Measurements from ENCODE around the gene CACNB3. TPM values are rescaled to one million over a fixed set of nuclear protein-coding genes. Genes with fewer than 3 reads are reported as not detected.

Gene CACNB3
- total RNA-seq, 1 donor from 2014 or later, result 2.1 TPM

DNA sequence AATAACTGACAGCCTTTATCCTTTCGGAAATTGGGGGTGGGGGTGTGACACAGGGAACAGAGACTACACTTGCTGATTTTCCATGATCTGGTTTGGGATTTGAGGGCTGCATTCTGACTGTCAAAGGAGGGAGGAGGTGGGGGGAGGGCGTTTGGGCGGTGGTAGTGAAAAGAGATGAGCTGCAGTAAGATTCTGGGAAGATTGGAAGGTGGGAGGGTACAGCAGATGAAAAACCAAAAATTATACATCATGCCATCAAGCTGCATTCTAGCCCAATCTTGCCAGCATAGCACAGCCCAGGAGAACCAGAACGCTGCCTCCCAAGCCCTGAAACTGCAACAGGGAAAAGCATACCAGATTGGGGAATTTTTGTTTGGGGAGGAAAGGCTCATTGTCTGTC lies 45.0 kb downstream of the CACNB3 start:
- POLR2A ChIA-PET, result interaction anchor here (0.6 kb wide), 1 partner anchor 57 kb away, joined by 5 read pairs; no protein-coding TSS in a partner anchor
- DNase-seq (no peak), ATAC-seq (ENCODE audit: low read depth) (no peak)
- CTCF ChIA-PET, result interaction anchor here (5.7 kb wide), 1 partner anchor 11 kb away, joined by 40 read pairs; the partner anchor contains the start of gene DDX23
- H3K4me1 Mint-ChIP-seq, result peaks cover 27% of the 10 kb centered on the region
- H3K36me3 Mint-ChIP-seq (ENCODE audit: low read depth), result peaks cover 5% of the 10 kb centered on the region
- H3K27me3 Mint-ChIP-seq, result no peaks in the 10 kb centered on the region
- TF ChIP-seq, protein P1, sequence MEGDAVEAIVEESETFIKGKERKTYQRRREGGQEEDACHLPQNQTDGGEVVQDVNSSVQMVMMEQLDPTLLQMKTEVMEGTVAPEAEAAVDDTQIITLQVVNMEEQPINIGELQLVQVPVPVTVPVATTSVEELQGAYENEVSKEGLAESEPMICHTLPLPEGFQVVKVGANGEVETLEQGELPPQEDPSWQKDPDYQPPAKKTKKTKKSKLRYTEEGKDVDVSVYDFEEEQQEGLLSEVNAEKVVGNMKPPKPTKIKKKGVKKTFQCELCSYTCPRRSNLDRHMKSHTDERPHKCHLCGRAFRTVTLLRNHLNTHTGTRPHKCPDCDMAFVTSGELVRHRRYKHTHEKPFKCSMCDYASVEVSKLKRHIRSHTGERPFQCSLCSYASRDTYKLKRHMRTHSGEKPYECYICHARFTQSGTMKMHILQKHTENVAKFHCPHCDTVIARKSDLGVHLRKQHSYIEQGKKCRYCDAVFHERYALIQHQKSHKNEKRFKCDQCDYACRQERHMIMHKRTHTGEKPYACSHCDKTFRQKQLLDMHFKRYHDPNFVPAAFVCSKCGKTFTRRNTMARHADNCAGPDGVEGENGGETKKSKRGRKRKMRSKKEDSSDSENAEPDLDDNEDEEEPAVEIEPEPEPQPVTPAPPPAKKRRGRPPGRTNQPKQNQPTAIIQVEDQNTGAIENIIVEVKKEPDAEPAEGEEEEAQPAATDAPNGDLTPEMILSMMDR (IDR thresholded peaks at IDR 0.05), result no peak
- no peak overlapping the region for H3K4me3 Mint-ChIP-seq
- no peaks in the 10 kb centered on the region for H3K9me3 Mint-ChIP-seq
- no peak overlapping the region for H3K27ac Mint-ChIP-seq
- intact Hi-C loops (cut with micrococcal nuclease), result no loop called here

DNA sequence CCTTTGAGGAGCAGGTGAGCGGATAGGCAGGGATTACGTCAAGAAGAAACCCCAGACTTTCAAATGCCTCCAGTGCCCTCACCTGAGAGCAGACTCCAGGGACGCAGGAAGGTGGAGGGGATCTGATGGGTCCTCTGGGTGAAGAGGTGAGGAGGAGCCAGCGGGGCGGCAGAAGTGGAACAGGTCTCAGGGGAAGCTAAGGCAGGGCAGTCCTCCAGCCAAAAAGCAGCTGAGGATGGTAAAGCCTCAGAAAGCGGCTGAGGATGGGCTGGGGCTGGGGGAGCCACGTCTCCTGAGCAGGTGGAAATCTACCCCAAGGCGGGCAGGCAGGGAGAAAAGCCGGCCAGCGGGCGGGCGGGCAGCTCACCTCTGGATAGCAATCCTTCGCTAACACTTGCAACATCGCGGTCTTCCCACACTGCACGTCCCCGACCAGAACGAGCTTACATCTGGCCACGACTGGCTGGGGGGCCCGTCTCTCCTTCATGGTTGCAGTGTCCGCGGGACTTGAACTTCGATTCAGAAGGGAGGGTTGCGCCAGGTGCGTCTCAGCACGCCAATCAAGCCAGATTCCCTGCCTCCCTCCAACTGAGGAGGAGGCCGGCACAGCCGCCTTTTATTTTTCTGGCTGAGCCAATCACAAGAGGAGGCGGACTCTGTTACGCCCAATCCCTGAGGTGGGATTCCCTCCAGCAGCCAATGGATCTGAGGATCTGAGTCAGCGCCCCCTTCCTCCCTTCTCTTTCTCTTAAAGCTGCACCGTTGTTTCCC lies 47.2 kb downstream of the CACNB3 start, which contains the start of gene RND1:
Gene RND1 (minus strand): TSS at position 590 of the 771 bp plus-strand sequence. CDS start 103 bp downstream, at position 487.
- no peaks in the 10 kb centered on the region for H3K9me3 Mint-ChIP-seq
- POLR2A ChIA-PET, result interaction anchor here (0.6 to 2.8 kb wide), 10 partner anchors 10 to 876 kb away, joined by 3 to 53 read pairs (median 5); partner anchors contain the start of genes DDX23, FKBP11, TMBIM6 and WNT1
- intact Hi-C loops (cut with micrococcal nuclease), result loop anchor here (1.0 to 2.0 kb wide), 3 partner anchors 13 to 92 kb away; partner anchors contain the start of genes ARF3, DDX23 and FKBP11
- H3K4me1 Mint-ChIP-seq, result peaks cover 27% of the 10 kb centered on the region
- H3K4me3 Mint-ChIP-seq, result peak within 1 kb of the TSS; percentile 95
- ATAC-seq (ENCODE audit: low read depth) (peak; percentile 90), DNase-seq (peak; percentile 64)
- CTCF ChIA-PET, result interaction anchor here (1.5 to 5.7 kb wide), 3 partner anchors 9 to 25 kb away, joined by 4 to 40 read pairs (median 10); partner anchors contain the start of gene DDX23
- TF ChIP-seq, protein P1 (IDR thresholded peaks at IDR 0.05), result no peak
- peak within 1 kb of the TSS; percentile 78 for H3K27ac Mint-ChIP-seq
- peaks cover 5% of the 10 kb centered on the region for H3K36me3 Mint-ChIP-seq (ENCODE audit: low read depth)
- no peaks in the 10 kb centered on the region for H3K27me3 Mint-ChIP-seq

DNA sequence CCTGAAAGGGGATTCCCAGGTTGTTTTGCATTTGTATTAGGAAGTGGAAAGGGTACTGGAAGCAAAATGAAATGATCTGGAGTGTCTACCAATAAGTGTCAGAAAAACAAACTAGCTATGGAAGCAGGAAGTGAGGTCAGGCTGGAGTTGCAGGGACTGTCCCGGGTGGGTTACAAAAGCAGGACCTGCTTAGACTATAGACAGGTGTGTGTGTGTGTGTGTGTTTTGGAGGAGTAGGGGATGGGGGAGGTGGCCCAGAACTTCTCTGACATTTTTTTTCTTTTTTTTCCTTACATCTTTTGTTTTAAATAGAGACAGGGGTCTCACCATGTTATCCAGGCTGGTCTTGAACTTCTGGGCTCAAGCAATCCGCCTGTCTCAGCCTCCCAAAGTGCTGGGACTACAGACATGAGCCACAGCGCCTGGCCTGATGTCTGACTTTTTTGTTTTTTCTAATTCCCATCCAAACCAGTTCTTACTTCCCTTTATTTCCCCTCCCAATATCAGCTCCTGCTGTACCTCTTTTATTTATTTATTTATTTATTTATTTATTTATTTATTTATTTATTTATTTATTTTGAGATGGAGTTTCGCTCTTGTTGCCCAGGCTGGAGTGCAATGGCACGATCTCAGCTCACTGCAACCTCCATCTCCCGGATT lies 47.9 kb downstream of the CACNB3 start:
- peak overlapping the region; percentile 95 for H3K4me3 Mint-ChIP-seq
- POLR2A ChIA-PET, result interaction anchor here (0.7 to 2.8 kb wide), 7 partner anchors 13 to 876 kb away, joined by 3 to 53 read pairs (median 5); partner anchors contain the start of genes DDX23, FKBP11 and TMBIM6
- H3K36me3 Mint-ChIP-seq (ENCODE audit: low read depth), result peaks cover 2% of the 10 kb centered on the region
- intact Hi-C loops (cut with micrococcal nuclease), result no loop called here
- peak overlapping the region; percentile 78 for H3K27ac Mint-ChIP-seq
- CTCF ChIA-PET, result interaction anchor here (1.5 to 5.7 kb wide), 3 partner anchors 10 to 24 kb away, joined by 4 to 40 read pairs (median 10); partner anchors contain the start of gene DDX23
- TF ChIP-seq, protein P1 (IDR thresholded peaks at IDR 0.05), result no peak
- H3K9me3 Mint-ChIP-seq, result no peaks in the 10 kb centered on the region
- no peak for ATAC-seq (ENCODE audit: low read depth)
- DNase-seq, result no peak
- H3K4me1 Mint-ChIP-seq, result peaks cover 27% of the 10 kb centered on the region
- H3K27me3 Mint-ChIP-seq, result no peaks in the 10 kb centered on the region

DNA sequence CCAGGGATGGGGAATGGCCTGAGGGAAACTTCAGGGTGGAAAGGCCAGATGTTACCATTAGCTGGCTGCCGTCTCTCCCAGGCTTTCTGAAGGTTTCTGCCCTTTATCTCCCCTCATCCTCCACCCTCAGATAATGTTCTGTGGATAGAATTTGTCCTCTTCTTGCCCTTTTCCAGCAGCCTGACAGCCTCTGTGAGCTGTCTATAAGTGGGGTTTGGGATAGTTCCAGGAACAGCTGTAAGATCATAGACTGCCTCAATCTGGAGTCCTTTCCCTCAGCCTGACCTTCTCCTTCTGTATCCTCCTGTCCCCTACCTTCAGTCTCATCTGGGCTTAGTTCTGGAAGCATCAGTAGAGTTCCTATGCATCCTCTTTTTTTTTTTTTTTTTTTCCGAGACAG lies 50.2 kb downstream of the CACNB3 start:
- POLR2A ChIA-PET, result interaction anchor here (0.5 to 0.7 kb wide), 2 partner anchors 250 to 372 kb away, joined by 3 to 10 read pairs; no protein-coding TSS in a partner anchor
- intact Hi-C loops (cut with micrococcal nuclease), result no loop called here
- peaks cover 27% of the 10 kb centered on the region for H3K4me1 Mint-ChIP-seq
- TF ChIP-seq, protein P1 (IDR thresholded peaks at IDR 0.05), result no peak
- CTCF ChIA-PET, result no interaction called here
- peaks cover 2% of the 10 kb centered on the region for H3K36me3 Mint-ChIP-seq (ENCODE audit: low read depth)
- no peak overlapping the region for H3K27ac Mint-ChIP-seq
- DNase-seq, result no peak
- H3K4me3 Mint-ChIP-seq, result no peak overlapping the region
- H3K9me3 Mint-ChIP-seq, result no peaks in the 10 kb centered on the region
- no peaks in the 10 kb centered on the region for H3K27me3 Mint-ChIP-seq
- no peak for ATAC-seq (ENCODE audit: low read depth)

Measured in activated B cell treated with CpG ODN at 0.5 μM for 24 hours (primary cell).